Loucy (cell line): ENCODE data around the gene CHERP.

Source experiments
- EZH2phosphoT487 ChIP-seq: fragments of 200-600 bp; IDR thresholded peaks from 2 replicates; pipeline ENCODE4 v1.6.1; 2018; ENCODE audit warnings: antibody characterized with exemption, mild to moderate bottlenecking, moderate library complexity, borderline replicate concordance
- TF ChIP-seq, protein P1 (sequence below): fragments of 200-600 bp; sonication (generic); conservative IDR thresholded peaks from 2 replicates; pipeline ENCODE4 v1.5.1; 2014; ENCODE audit warnings: mild to moderate bottlenecking, antibody characterized with exemption, low read length

DNA sequence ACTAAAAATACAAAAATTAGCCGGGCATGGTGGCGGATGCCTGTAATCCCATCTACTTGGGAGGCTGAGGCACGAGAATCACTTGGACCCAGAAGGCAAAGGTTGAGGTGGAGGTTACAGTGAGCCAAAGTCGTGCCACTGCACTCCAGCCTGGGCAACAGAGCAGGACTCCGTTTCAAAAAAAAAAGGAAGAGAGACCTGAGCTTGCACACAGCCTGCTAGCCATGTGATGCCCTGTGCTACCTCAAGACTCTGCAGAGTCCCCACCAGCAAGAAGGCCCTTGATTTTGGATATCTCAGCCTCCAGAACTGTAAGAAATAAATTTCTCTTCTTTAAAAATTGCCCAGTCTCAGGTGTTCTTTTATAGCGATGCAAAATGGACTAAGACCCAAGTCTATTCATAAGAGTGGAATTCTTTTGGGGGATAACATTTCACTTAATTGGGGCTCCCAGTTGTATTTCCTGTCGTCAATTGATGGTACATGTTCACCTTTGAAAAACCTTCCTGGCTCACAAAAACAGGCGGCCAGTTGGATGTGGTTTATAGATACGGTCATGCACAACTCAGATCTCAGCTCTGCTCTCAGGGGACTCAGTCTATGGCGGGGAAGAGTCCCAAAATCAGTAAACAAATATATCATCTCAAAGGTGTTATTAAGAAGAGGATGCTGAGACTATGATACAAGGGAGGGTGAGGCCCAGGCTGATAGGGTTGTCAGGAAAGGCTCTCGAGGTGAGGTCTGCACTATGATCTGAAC lies 2.4 kb upstream of the CHERP start:
- TF ChIP-seq, protein P1, sequence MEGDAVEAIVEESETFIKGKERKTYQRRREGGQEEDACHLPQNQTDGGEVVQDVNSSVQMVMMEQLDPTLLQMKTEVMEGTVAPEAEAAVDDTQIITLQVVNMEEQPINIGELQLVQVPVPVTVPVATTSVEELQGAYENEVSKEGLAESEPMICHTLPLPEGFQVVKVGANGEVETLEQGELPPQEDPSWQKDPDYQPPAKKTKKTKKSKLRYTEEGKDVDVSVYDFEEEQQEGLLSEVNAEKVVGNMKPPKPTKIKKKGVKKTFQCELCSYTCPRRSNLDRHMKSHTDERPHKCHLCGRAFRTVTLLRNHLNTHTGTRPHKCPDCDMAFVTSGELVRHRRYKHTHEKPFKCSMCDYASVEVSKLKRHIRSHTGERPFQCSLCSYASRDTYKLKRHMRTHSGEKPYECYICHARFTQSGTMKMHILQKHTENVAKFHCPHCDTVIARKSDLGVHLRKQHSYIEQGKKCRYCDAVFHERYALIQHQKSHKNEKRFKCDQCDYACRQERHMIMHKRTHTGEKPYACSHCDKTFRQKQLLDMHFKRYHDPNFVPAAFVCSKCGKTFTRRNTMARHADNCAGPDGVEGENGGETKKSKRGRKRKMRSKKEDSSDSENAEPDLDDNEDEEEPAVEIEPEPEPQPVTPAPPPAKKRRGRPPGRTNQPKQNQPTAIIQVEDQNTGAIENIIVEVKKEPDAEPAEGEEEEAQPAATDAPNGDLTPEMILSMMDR, result no peak
- no peak for TF ChIP-seq EZH2phosphoT487
